Spleen (tissue), 11 donors: ENCODE measurements around the gene IL34. TPM values are rescaled to one million over a fixed set of nuclear protein-coding genes. Genes with fewer than 3 reads are reported as not detected.

ENCODE experiments used
- DNase-seq: peaks from one replicate; pipeline ENCODE4 v3.0.0-alpha.2; 2020
- H3K27ac ChIP-seq, 8 donors: fragments of 200-600 bp; sonication (generic) in 7 of 8; 1 replicate in 4 of 8; 2 replicates in 4 of 8; pipeline versions ENCODE4 v1.5.0 to v1.8.0; 2016 to 2021; ENCODE audit warnings: inconsistent platforms in 4 of 8, mild to moderate bottlenecking in 4 of 8, moderate library complexity in 1 of 8
- H3K27me3 ChIP-seq, 7 donors: fragments of 200-600 bp; sonication (generic) in 6 of 7; replicated peaks in 1 of 7; 1 replicate in 4 of 7; 2 replicates in 3 of 7; pipeline versions ENCODE4 v1.5.0 to v1.8.0; 2016 to 2021; ENCODE audit warnings: inconsistent platforms in 3 of 7, mild to moderate bottlenecking in 1 of 7
- H3K36me3 ChIP-seq, 6 donors: fragments of 200-600 bp; sonication (generic) in 5 of 6; 1 replicate in 4 of 6; 2 replicates in 2 of 6; pipeline versions ENCODE4 v1.5.0 to v1.8.0; 2016 to 2021; ENCODE audit warnings: inconsistent platforms in 2 of 6
- H3K4me1 ChIP-seq, 6 donors: fragments of 200-600 bp; sonication (generic) in 5 of 6; 1 replicate in 3 of 6; 2 replicates in 3 of 6; pipeline versions ENCODE4 v1.5.0 to v1.8.0; 2016 to 2021; ENCODE audit warnings: inconsistent platforms in 3 of 6
- H3K4me3 ChIP-seq, 8 donors: fragments of 200-600 bp; sonication (generic) in 7 of 8; 1 replicate in 4 of 8; 2 replicates in 4 of 8; pipeline versions ENCODE4 v1.5.0 to v1.8.0; 2016 to 2021; ENCODE audit warnings: inconsistent platforms in 4 of 8, mild to moderate bottlenecking in 4 of 8, moderate library complexity in 2 of 8
- H3K9me3 ChIP-seq, 8 donors: fragments of 200-600 bp; sonication (generic) in 7 of 8; 1 replicate in 4 of 8; 2 replicates in 4 of 8; pipeline versions ENCODE4 v1.5.0 to v1.8.0; 2016 to 2021; ENCODE audit warnings: inconsistent platforms in 4 of 8
- POLR2A ChIP-seq, 3 donors: fragments of 450-650 bp; IDR thresholded peaks; one replicate each; pipeline ENCODE4 v1.5.1; 2017; ENCODE audit warnings: antibody characterized with exemption in 3 of 3, mild to moderate bottlenecking in 1 of 3
- POLR2AphosphoS5 ChIP-seq, 3 donors: sonication (generic); formaldehyde crosslinking; IDR thresholded peaks; one replicate each; pipeline ENCODE4 v1.5.1; 2017; ENCODE audit warnings: antibody characterized with exemption in 3 of 3
- WGBS, 5 donors: extraction: QIAGEN DNeasy Blood & Tissue Kit in 3 of 5; methylation state at CpG; one replicate each; pipeline versions ENCODE4 v1.1.5 to v1.1.7; 2013 to 2018; 5-methylcytosine and 5-hydroxymethylcytosine counted together
- intact Hi-C: fragments of 100-400 bp; cut with DNase I; formaldehyde crosslinking; loops from one replicate; pipeline ENCODE4 v1.15.0; 2023; ENCODE audit warnings: low total_unique reads
- polyA plus RNA-seq, 3 donors: library from polyadenylated mRNA; stranded (reverse); fragments of 200-250 nt; gene quantifications; one replicate each; pipeline ENCODE4 v1.2.1, GENCODE V29; 2013
- total RNA-seq, 7 donors: library from RNA; depleted of rRNA in 3 of 7; stranded (reverse); fragments of >200 nt in 3 of 7; fragmentation: NEBNext Ultra II Directional in 4 of 7; extraction: Animal tissue kit (Norgen Biotek cat#: 25700) in 4 of 7; gene quantifications; one replicate each; pipeline versions ENCODE4 v1.1.0 to v1.2.1, GENCODE V29; 2016 to 2021
- TF ChIP-seq, protein P1 (sequence below), 11 experiments: fragments of 200-600 bp in 7 of 11; fragments of 450-650 bp in 4 of 11; sonication (generic) in 4 of 11; IDR thresholded peaks in 8 of 11; conservative IDR thresholded peaks in 3 of 11; 1 replicate in 7 of 11; 2 replicates in 4 of 11; pipeline versions ENCODE4 v1.4.0 to v1.8.0; 2016 to 2021; ENCODE audit warnings: antibody characterized with exemption in 11 of 11, inconsistent platforms in 4 of 11, mild to moderate bottlenecking in 1 of 11
- donor health status: healthy with polysubstance abuse.
- donor health status: DM: no; HTN: no; CAD: no; lungs with moderate emphysema.
- donor health status: DM: no; HTN: no; CAD: no.
- donor health status: Bipolar disorder and iron deficiency.
- donor health status: healthy.
- donor health status: DM: no; HTN: no; CAD: no.
- donor health status: DM: yes; HTN: yes; CAD: no.

The IL34 gene
- total and polyA plus RNA-seq, 10 donors, result 20.3 to 258 (median 128) TPM

DNA sequence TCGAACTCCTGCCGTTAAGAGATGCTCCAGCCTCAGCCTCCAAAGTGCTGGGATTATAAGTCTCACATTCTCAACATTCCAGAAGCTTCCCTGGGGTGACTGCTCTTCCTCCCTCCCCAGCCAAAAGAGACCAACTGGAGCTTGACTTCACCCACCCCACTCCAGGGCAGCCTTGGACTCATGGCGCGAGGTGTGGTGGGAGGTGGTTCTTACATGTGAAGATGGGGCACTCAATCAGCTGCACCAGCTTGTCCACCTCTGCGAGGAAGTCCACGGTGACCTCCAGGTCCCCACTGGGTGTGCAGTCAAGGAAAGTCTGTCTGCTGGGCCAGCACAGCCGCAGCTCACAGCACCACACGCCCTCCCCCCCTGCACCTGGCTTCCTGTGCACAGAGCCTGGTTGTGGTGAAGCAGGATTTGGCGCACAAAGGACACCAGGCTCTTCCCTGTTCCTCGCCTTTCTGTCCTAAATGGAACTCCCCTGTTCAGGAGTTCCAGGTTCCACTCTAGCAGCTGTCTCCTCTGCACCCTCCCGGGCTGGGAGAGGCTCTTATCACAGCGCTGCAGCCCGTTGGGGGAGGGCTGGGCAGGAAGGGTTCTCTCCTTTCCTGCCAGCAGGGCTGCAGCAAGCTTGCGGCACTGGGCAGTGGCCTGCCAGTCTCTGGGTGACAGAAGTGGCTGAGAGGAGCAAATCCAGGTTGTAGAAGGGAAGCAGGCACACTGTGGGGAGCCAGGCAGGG is 49.1 kb downstream of the IL34 start:
- Histone ChIP-seq H3K4me3 (no peak overlapping the region), H3K4me1 (peaks cover 39 to 100% (median 72%) of the 10 kb centered on the region in 6 donors), H3K36me3 (peaks cover 0 to 89% (median 8%) of the 10 kb centered on the region in 6 donors), H3K9me3 (no peaks in the 10 kb centered on the region), H3K27ac (peak overlapping the region in 5 of 8 donors; percentile 71 to 90 (median 86)), H3K27me3 (no peaks in the 10 kb centered on the region)
- TF ChIP-seq, protein P1, sequence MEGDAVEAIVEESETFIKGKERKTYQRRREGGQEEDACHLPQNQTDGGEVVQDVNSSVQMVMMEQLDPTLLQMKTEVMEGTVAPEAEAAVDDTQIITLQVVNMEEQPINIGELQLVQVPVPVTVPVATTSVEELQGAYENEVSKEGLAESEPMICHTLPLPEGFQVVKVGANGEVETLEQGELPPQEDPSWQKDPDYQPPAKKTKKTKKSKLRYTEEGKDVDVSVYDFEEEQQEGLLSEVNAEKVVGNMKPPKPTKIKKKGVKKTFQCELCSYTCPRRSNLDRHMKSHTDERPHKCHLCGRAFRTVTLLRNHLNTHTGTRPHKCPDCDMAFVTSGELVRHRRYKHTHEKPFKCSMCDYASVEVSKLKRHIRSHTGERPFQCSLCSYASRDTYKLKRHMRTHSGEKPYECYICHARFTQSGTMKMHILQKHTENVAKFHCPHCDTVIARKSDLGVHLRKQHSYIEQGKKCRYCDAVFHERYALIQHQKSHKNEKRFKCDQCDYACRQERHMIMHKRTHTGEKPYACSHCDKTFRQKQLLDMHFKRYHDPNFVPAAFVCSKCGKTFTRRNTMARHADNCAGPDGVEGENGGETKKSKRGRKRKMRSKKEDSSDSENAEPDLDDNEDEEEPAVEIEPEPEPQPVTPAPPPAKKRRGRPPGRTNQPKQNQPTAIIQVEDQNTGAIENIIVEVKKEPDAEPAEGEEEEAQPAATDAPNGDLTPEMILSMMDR (IDR thresholded peaks at IDR 0.05 in 8 of 11, conservative IDR thresholded peaks at IDR 0.05 in 3 of 11), result peak in 4 of 11 experiments; percentile 8 to 31 (median 16)
- TF ChIP-seq POLR2A (IDR thresholded peaks at IDR 0.05) (no peak), POLR2AphosphoS5 (IDR thresholded peaks at IDR 0.05) (peak; percentile 83 to 89 (median 87))
- intact Hi-C loops, result no loop called here
- WGBS, 5 donors, result 32 to 48% (median 36%) methylated on average over 11 to 14 of the region's 14 CpGs
- peak; percentile 87 for DNase-seq

DNA sequence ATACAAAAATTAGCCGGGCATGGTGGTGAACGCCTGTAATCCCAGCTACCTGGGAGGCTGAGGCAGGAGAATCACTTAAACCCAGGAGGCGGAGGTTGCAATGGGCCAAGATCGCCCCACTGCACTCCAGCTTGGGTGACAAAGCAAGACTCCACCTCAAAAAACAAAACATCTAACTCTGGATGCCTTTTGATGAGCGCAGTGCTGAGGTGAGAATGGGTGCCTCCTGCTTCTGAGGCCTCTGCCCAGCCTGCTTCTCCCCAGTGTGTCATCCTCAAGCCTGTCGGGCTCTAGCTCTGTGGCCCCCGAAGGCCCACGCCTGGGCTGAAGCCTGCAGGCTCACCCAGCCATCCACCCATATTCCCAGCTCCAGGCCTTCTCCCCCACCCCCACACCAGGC is 50.0 kb downstream of the IL34 start:
- intact Hi-C loops, result no loop called here
- Histone ChIP-seq H3K9me3 (no peaks in the 10 kb centered on the region), H3K27me3 (no peaks in the 10 kb centered on the region), H3K36me3 (peaks cover 0 to 85% (median 8%) of the 10 kb centered on the region in 6 donors), H3K27ac (peak overlapping the region; percentile 27 to 90 (median 76)), H3K4me1 (peaks cover 40 to 100% (median 70%) of the 10 kb centered on the region in 6 donors), H3K4me3 (no peak overlapping the region)
- DNase-seq, result no peak
- no peak for TF ChIP-seq POLR2A (IDR thresholded peaks at IDR 0.05)
- TF ChIP-seq, protein P1 (IDR thresholded peaks at IDR 0.05 in 8 of 11, conservative IDR thresholded peaks at IDR 0.05 in 3 of 11), result no peak
- 89 to 95% (median 91%) methylated on average over 8 of the region's 8 CpGs for WGBS, 5 donors

DNA sequence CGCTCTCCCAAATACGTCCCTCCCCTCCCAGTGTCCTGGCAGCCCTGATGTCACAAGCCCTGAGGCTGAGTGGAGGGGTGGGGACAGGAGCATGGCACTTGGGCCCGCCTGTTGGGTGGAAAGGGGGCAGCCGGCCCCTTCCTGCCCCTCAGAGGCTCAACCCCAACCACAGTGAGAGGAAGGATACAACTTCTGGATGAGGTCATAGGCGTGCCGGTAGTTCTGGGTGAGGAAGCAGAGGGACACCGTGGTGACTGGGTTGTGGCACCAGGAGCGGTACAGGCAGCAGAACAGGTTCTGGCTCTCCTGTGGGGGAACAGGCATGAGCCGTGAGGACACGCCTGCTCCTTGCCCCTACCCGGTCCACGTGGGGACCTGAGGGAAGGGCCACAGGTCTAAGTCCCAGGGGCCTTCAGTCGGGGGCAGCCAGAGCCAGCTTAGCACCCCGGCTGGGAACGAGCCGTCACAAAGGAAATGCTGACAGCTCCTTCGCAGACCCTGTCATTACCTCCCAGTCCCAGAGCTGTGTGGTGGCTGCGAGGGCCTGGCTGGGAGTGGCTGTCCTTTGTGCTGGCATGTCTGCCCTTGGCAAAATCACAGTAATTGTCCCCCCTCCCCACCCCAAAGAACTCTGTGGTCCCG is 50.7 kb downstream of the IL34 start:
- 26 to 49% (median 29%) methylated on average over 13 to 19 of the region's 19 CpGs for WGBS, 5 donors
- intact Hi-C loops, result no loop called here
- TF ChIP-seq POLR2AphosphoS5 (IDR thresholded peaks at IDR 0.05) (peak; percentile 52 to 59 (median 52)), POLR2A (IDR thresholded peaks at IDR 0.05) (no peak)
- TF ChIP-seq, protein P1 (IDR thresholded peaks at IDR 0.05 in 8 of 11, conservative IDR thresholded peaks at IDR 0.05 in 3 of 11), result no peak
- Histone ChIP-seq H3K4me3 (no peak overlapping the region), H3K27ac (peak overlapping the region; percentile 27 to 90 (median 76)), H3K27me3 (no peaks in the 10 kb centered on the region), H3K4me1 (peaks cover 40 to 99% (median 68%) of the 10 kb centered on the region in 6 donors), H3K36me3 (peaks cover 0 to 80% (median 8%) of the 10 kb centered on the region in 6 donors), H3K9me3 (no peaks in the 10 kb centered on the region)
- peak; percentile 75 for DNase-seq
